HG03066 (cell line): ENCODE results near the gene NYAP2.

Experiments used
- ATAC-seq: cut with Tn5 transposase; IDR thresholded peaks from one replicate; pipeline ENCODE4 v1.9.1; 2021; ENCODE audit warnings: low read depth; ENCODE audit not compliant: unreplicated experiment

Gene NYAP2

GRCh38 chr2:225612636-225613035 is 213.1 kb downstream of the NYAP2 start:
- no peak for ATAC-seq

GRCh38 chr2:225614915-225615314 is 215.4 kb downstream of the NYAP2 start:
- ATAC-seq: no peak

GRCh38 chr2:225615514-225615913 is 216.0 kb downstream of the NYAP2 start:
- no peak for ATAC-seq

GRCh38 chr2:225616372-225616771 is 216.9 kb downstream of the NYAP2 start:
- ATAC-seq: no peak

- ATAC-seq: no peak
Measured at GRCh38 chr2:225616848-225617247, 217.3 kb downstream of the NYAP2 start.

- ATAC-seq: no peak
Measured at GRCh38 chr2:225620227-225620626, 220.7 kb downstream of the NYAP2 start.

- ATAC-seq: no peak
Measured at GRCh38 chr2:225630824-225631533, 231.5 kb downstream of the NYAP2 start.

- ATAC-seq: no peak
Measured at GRCh38 chr2:225632351-225632750, 232.8 kb downstream of the NYAP2 start.

- no peak for ATAC-seq
Measured at GRCh38 chr2:225636558-225636957, 237.0 kb downstream of the NYAP2 start.

GRCh38 chr2:225637259-225637658 is 237.7 kb downstream of the NYAP2 start:
- no peak for ATAC-seq

GRCh38 chr2:225640550-225640949 is 241.0 kb downstream of the NYAP2 start:
- ATAC-seq: no peak

GRCh38 chr2:225649274-225649673 is 249.8 kb downstream of the NYAP2 start:
- ATAC-seq: no peak

GRCh38 chr2:225650041-225650440 is 250.5 kb downstream of the NYAP2 start:
- no peak for ATAC-seq

GRCh38 chr2:225660262-225661131 is 261.0 kb downstream of the NYAP2 start:
- ATAC-seq: peak; percentile 80

- ATAC-seq: no peak
Measured at GRCh38 chr2:225662101-225662500, 262.6 kb downstream of the NYAP2 start.

- no peak for ATAC-seq
Measured at GRCh38 chr2:225667445-225667844, 267.9 kb downstream of the NYAP2 start.

- ATAC-seq: peak; percentile 91
Measured at GRCh38 chr2:225668606-225669266, 269.2 kb downstream of the NYAP2 start.

- ATAC-seq: no peak
Measured at GRCh38 chr2:225670111-225670974, 270.8 kb downstream of the NYAP2 start.

- no peak for ATAC-seq
Measured at GRCh38 chr2:225678792-225679191, 279.3 kb downstream of the NYAP2 start.

- no peak for ATAC-seq
Measured at GRCh38 chr2:225683258-225683657, 283.7 kb downstream of the NYAP2 start.
